ENCODE measurements around the gene CLIP2.
A peak's percentile ranks its signal among the peaks of the same experiment; 100 is the strongest.

Gene CLIP2

DNA sequence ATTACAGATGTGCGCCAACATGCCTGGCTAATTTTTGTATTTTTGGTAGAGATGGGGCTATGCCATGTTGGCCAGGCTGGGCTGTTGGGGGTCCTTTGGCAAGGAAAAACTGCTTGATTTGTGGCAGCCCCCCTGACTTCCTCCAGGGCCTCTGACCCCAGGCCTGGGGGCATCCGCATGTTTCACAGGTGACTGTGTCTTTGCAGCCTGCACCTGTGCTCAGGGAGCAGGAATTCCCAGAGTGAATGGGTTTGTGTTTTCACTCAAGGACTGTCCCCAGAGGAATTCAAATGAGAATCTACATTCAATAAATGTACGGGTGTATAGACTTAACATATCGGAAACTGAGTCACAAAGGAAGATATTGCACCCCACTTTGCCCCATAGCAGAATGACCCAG is 11.6 kb upstream of the CLIP2 start:
- Histone ChIP-seq H3K36me3 (ENCODE audit: control insufficient read depth, insufficient read depth, low read length) (no peaks in the 10 kb centered on the region), H3K4me3 (replicated peaks; ENCODE audit: low read depth, low read length) (no peak overlapping the region), H3K27me3 (replicated peaks; ENCODE audit: control insufficient read depth, insufficient read depth, low read length) (no peaks in the 10 kb centered on the region)
- TF ChIP-seq, protein P1, sequence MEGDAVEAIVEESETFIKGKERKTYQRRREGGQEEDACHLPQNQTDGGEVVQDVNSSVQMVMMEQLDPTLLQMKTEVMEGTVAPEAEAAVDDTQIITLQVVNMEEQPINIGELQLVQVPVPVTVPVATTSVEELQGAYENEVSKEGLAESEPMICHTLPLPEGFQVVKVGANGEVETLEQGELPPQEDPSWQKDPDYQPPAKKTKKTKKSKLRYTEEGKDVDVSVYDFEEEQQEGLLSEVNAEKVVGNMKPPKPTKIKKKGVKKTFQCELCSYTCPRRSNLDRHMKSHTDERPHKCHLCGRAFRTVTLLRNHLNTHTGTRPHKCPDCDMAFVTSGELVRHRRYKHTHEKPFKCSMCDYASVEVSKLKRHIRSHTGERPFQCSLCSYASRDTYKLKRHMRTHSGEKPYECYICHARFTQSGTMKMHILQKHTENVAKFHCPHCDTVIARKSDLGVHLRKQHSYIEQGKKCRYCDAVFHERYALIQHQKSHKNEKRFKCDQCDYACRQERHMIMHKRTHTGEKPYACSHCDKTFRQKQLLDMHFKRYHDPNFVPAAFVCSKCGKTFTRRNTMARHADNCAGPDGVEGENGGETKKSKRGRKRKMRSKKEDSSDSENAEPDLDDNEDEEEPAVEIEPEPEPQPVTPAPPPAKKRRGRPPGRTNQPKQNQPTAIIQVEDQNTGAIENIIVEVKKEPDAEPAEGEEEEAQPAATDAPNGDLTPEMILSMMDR (IDR thresholded peaks at IDR 0.05; ENCODE audit: insufficient read depth, low read length, poor library complexity, severe bottlenecking) = no peak
- DNase-seq (ENCODE audit: extremely low read depth, insufficient read length) = no peak

DNA sequence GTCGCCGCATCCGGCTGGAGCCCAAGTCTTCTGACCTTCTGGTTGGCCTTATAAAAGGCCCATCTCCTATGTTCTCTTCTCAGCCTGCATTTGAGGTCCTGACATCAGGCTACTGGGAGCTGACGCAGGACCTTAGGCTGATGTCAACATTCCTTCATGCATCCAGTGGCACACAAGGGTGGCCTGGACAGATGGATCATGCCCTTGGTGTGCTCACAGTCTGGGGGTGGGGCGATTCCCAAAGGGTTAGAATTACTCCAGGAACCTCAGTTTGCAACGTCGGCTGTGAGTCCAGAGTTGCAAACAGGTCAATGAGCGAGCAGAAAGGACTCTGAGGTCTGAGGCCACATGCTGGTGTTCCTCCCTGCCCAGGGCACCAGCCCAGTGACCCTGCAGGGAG is 8.2 kb upstream of the CLIP2 start:
- H3K27me3 ChIP-seq (replicated peaks; ENCODE audit: control insufficient read depth, insufficient read depth, low read length) = no peaks in the 10 kb centered on the region
- no peaks in the 10 kb centered on the region for H3K36me3 ChIP-seq (ENCODE audit: control insufficient read depth, insufficient read depth, low read length)
- no peak overlapping the region for H3K4me3 ChIP-seq (replicated peaks; ENCODE audit: low read depth, low read length)
- no peak for DNase-seq (ENCODE audit: extremely low read depth, insufficient read length)
- TF ChIP-seq, protein P1 (IDR thresholded peaks at IDR 0.05; ENCODE audit: insufficient read depth, low read length, poor library complexity, severe bottlenecking) = no peak

DNA sequence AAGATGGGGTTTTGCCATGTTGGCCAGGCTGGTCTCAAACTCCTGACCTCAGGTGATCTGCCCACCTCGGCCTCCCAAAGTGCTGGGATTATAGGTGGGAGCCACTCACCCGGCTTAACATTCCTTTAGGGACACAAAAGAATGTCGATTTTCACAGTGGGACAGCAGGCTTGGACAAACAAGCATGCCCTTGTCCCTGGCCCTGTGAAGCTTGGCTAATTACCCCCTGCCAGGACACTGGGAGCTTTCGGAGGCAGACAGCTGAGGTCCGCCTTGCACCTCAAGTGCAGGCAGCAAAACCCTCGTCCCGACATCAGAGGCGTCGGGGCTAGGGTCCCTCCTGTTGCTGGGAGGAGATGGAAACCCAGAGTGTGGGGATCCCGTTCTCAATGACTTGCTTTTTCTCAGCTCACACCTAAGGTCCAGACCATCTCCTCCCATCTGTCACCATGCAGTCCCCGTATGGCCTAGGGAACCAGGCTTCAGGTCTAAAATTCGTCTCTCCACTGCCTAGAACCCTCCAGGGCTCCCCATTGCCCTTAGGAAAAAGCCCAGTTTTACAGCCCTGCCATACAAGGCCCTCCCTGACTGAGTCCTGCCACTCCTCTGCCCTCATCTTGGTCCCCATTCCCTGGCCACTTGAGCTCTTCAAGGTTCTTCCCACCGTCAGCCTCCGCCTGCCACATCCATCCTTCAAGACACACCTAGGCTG is 6.3 kb upstream of the CLIP2 start:
- H3K4me3 ChIP-seq (replicated peaks; ENCODE audit: low read depth, low read length) = no peak overlapping the region
- TF ChIP-seq, protein P1 (IDR thresholded peaks at IDR 0.05; ENCODE audit: insufficient read depth, low read length, poor library complexity, severe bottlenecking) = no peak
- H3K36me3 ChIP-seq (ENCODE audit: control insufficient read depth, insufficient read depth, low read length) = no peaks in the 10 kb centered on the region
- DNase-seq (ENCODE audit: extremely low read depth, insufficient read length) = no peak
- H3K27me3 ChIP-seq (replicated peaks; ENCODE audit: control insufficient read depth, insufficient read depth, low read length) = no peaks in the 10 kb centered on the region

DNA sequence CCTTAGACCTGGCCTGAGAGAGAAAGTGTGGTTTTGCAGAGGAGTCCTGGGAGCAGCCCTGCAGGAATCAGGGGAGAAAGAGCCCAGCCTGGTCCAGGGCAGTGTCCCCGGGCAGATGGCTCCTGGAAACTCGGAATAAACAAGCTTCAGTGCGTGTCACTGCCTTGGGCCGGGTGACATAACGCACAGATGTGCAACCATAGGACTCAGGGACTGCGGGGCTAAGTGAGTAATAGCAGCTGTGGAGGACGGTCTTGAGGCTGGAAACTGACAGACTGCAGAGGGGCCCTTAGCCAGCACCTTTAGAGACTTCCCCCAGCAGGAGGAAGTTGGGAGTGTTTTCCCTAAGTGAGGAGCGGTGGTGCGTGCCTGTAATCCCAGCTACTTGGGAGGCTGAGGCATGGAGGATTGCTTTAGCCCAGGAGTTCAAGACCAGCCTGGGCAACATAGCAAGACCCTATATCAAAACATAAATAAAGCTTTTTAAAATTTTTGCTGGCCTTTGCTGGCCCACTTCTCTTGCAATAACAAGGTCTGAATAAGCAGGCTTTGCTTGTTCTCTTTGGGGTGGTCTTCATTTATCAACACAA is 5.3 kb upstream of the CLIP2 start:
- no peaks in the 10 kb centered on the region for H3K27me3 ChIP-seq (replicated peaks; ENCODE audit: control insufficient read depth, insufficient read depth, low read length)
- no peaks in the 10 kb centered on the region for H3K36me3 ChIP-seq (ENCODE audit: control insufficient read depth, insufficient read depth, low read length)
- no peak overlapping the region for H3K4me3 ChIP-seq (replicated peaks; ENCODE audit: low read depth, low read length)
- TF ChIP-seq, protein P1 (IDR thresholded peaks at IDR 0.05; ENCODE audit: insufficient read depth, low read length, poor library complexity, severe bottlenecking) = no peak
- no peak for DNase-seq (ENCODE audit: extremely low read depth, insufficient read length)

DNA sequence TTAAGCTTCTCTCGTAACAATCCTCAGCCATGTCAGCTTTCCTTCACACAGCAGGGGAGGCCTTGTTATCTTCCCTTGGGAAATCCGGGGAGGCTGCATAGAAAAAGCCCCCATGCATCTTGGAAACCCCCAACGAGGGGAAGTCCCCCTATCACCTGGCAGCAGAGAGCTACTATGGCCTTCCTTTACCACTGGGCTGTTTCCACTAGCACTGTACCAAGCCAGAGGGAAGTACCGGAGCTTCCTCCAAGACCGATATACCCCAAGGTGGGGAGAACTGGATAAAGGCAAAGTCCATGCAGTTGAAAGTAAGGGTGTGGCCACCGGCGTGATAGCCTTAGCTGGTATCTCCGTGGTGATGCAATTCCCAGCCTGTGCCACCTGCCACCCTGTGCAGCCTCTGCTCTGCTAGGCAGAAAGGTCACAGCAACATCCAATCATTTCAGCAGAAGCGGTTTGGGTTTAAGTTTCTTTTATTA is 4.4 kb upstream of the CLIP2 start:
- Histone ChIP-seq H3K4me3 (replicated peaks; ENCODE audit: low read depth, low read length) (no peak overlapping the region; the same call in 1 of the 2 replicates), H3K36me3 (ENCODE audit: control insufficient read depth, insufficient read depth, low read length) (no peaks in the 10 kb centered on the region), H3K27me3 (replicated peaks; ENCODE audit: control insufficient read depth, insufficient read depth, low read length) (no peaks in the 10 kb centered on the region)
- TF ChIP-seq, protein P1 (IDR thresholded peaks at IDR 0.05; ENCODE audit: insufficient read depth, low read length, poor library complexity, severe bottlenecking) = no peak
- peak; percentile 77 for DNase-seq (ENCODE audit: extremely low read depth, insufficient read length)

Data from GM06990 (cell line).